OCI-LY1 (cell line): ENCODE measurements around the gene LINC01488.

ENCODE experiments used
- H2AFZ ChIP-seq: fragments of 200-600 bp; sonication (generic), shearing (Covaris generic); 2 replicates; pipeline ENCODE4 v1.6.0; 2014; ENCODE audit warnings: antibody characterized with exemption, mild to moderate bottlenecking, low read length
- H3F3A ChIP-seq: fragments of 200-600 bp; sonication (generic), shearing (Covaris generic); 2 replicates; pipeline ENCODE4 v1.6.0; 2014; ENCODE audit warnings: mild to moderate bottlenecking, antibody characterized with exemption, low read length, moderate library complexity; ENCODE audit not compliant: insufficient read depth
- H3K27ac ChIP-seq: fragments of 200-600 bp; sonication (generic); 2 replicates; pipeline ENCODE4 v1.5.1; 2014; ENCODE audit warnings: low read length, mixed run types, mild to moderate bottlenecking, low read depth; ENCODE audit not compliant: poor library complexity, severe bottlenecking
- H3K27me3 ChIP-seq: fragments of 200-600 bp; sonication (generic); 2 replicates; pipeline ENCODE4 v1.6.0; 2014; ENCODE audit warnings: antibody characterized with exemption, mild to moderate bottlenecking, low read length, moderate library complexity; ENCODE audit not compliant: insufficient read depth
- H3K36me3 ChIP-seq: fragments of 200-600 bp; sonication (generic); 2 replicates; pipeline ENCODE4 v1.6.1; 2014; ENCODE audit warnings: mild to moderate bottlenecking, antibody characterized with exemption, low read length, moderate library complexity, mixed read lengths; ENCODE audit not compliant: insufficient read depth
- H3K4me1 ChIP-seq: fragments of 200-600 bp; sonication (generic); 2 replicates; pipeline ENCODE4 v1.5.1; 2014; ENCODE audit warnings: mild to moderate bottlenecking, low read length, moderate library complexity; ENCODE audit not compliant: insufficient read depth, severe bottlenecking
- H3K4me2 ChIP-seq: fragments of 200-600 bp; sonication (generic), shearing (Covaris generic); 2 replicates; pipeline ENCODE4 v1.6.1; 2014; ENCODE audit warnings: low read length
- H3K4me3 ChIP-seq: fragments of 200-600 bp; sonication (generic); 2 replicates; pipeline ENCODE4 v1.5.1; 2014; ENCODE audit warnings: low read length, low read depth, mild to moderate bottlenecking, mixed read lengths; ENCODE audit not compliant: poor library complexity, severe bottlenecking
- H3K79me2 ChIP-seq: fragments of 200-600 bp; shearing (Covaris generic); 2 replicates; pipeline ENCODE4 v1.6.1; 2016; ENCODE audit warnings: mixed run types, low read length, mixed read lengths; ENCODE audit not compliant: insufficient read depth
- H3K9ac ChIP-seq: fragments of 200-600 bp; sonication (generic), shearing (Covaris generic); 2 replicates; pipeline ENCODE4 v1.6.1; 2014; ENCODE audit warnings: mild to moderate bottlenecking, low read length, mixed read lengths
- H3K9me2 ChIP-seq: fragments of 200-600 bp; sonication (generic), shearing (Covaris generic); 2 replicates; pipeline ENCODE4 v1.6.1; 2014; ENCODE audit warnings: low read depth, mild to moderate bottlenecking, low read length, mixed read lengths
- H3K9me3 ChIP-seq: fragments of 200-600 bp; shearing (Covaris generic); 2 replicates; pipeline ENCODE4 v1.6.1; 2014; ENCODE audit warnings: low read length, mixed read lengths
- H4K20me1 ChIP-seq: fragments of 200-600 bp; sonication (generic), shearing (Covaris generic); 2 replicates; pipeline ENCODE4 v1.6.0; 2016; ENCODE audit warnings: mild to moderate bottlenecking, low read length; ENCODE audit not compliant: insufficient read depth
- CTCF ChIP-seq: fragments of 200-600 bp; sonication (generic), shearing (Covaris generic); IDR thresholded peaks from 2 replicates; pipeline ENCODE4 v1.5.1; 2017; ENCODE audit warnings: mild to moderate bottlenecking, antibody characterized with exemption, low read length, moderate library complexity, mixed read lengths
- EZH2 ChIP-seq: fragments of 200-600 bp; sonication (generic), shearing (Covaris generic); IDR thresholded peaks from 2 replicates; pipeline ENCODE4 v1.8.0; 2017; ENCODE audit warnings: borderline replicate concordance, mixed run types, mild to moderate bottlenecking, antibody characterized with exemption, low read length, moderate library complexity, mixed read lengths

LINC01488 gene

GRCh38 chr11:69513196-69513595 lies 31.7 kb downstream of the LINC01488 start:
- TF ChIP-seq CTCF, result no peak
- no peak for TF ChIP-seq EZH2
- Histone ChIP-seq H3K27ac (no peak overlapping the region), H3F3A (no peaks in the 10 kb centered on the region), H3K36me3 (no peaks in the 10 kb centered on the region), H3K9me2 (no peaks in the 10 kb centered on the region), H3K27me3 (no peaks in the 10 kb centered on the region), H3K4me1 (no peaks in the 10 kb centered on the region), H3K79me2 (no peaks in the 10 kb centered on the region), H3K4me2 (no peak overlapping the region), H3K9me3 (no peaks in the 10 kb centered on the region), H4K20me1 (no peaks in the 10 kb centered on the region), H2AFZ (no peak overlapping the region), H3K4me3 (no peak overlapping the region), H3K9ac (no peak overlapping the region)

- no peaks in the 10 kb centered on the region for H3K9me3 ChIP-seq
- no peaks in the 10 kb centered on the region for H3K4me1 ChIP-seq
- H3K9me2 ChIP-seq, result no peaks in the 10 kb centered on the region
- no peak for TF ChIP-seq CTCF
- no peak for TF ChIP-seq EZH2
- H3K9ac ChIP-seq, result no peak overlapping the region
- no peaks in the 10 kb centered on the region for H3K79me2 ChIP-seq
- H3F3A ChIP-seq, result no peaks in the 10 kb centered on the region
- no peak overlapping the region for H2AFZ ChIP-seq
- no peak overlapping the region for H3K4me3 ChIP-seq
- H3K27me3 ChIP-seq, result no peaks in the 10 kb centered on the region
- H3K36me3 ChIP-seq, result no peaks in the 10 kb centered on the region
- no peak overlapping the region for H3K27ac ChIP-seq
- no peak overlapping the region for H3K4me2 ChIP-seq
- no peaks in the 10 kb centered on the region for H4K20me1 ChIP-seq
Measured at GRCh38 chr11:69513663-69514224, 32.3 kb downstream of the LINC01488 start.

DNA sequence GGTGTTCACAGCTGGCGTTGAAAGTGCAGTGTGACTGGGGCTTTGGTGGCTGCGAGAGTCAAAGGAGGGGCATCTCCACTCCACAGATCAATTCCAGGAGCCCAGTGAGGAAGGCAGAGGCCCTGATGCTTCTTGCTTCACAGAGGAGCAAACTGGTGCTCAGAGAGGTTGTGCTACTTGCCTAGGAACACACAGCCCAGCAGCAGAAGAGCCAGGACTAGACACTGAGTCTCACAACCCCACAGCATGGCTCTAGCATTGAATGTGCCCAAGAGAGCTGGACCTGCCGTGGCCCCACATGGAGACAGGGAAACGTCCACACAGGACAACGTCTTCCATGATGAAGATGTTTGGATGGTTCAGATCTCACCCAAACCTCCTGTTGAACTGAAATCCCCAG lies 33.3 kb downstream of the LINC01488 start:
- no peaks in the 10 kb centered on the region for H3K9me2 ChIP-seq
- no peaks in the 10 kb centered on the region for H3K9me3 ChIP-seq
- H4K20me1 ChIP-seq, result no peaks in the 10 kb centered on the region
- H3K36me3 ChIP-seq, result no peaks in the 10 kb centered on the region
- H3K4me3 ChIP-seq, result no peak overlapping the region
- H3K27me3 ChIP-seq, result no peaks in the 10 kb centered on the region
- H3K4me1 ChIP-seq, result no peaks in the 10 kb centered on the region
- H3K27ac ChIP-seq, result no peak overlapping the region
- H3K4me2 ChIP-seq, result no peak overlapping the region
- TF ChIP-seq EZH2 (no peak), CTCF (no peak)
- no peak overlapping the region for H2AFZ ChIP-seq
- no peaks in the 10 kb centered on the region for H3K79me2 ChIP-seq
- no peak overlapping the region for H3K9ac ChIP-seq
- no peaks in the 10 kb centered on the region for H3F3A ChIP-seq
